ENCODE measurements around the gene AMOT.

The AMOT gene

GRCh38 chrX:112736310-112736709 is 104.3 kb downstream of the AMOT start:
- DNase-seq = no peak

GRCh38 chrX:112735147-112735546 is 105.5 kb downstream of the AMOT start:
- no peak for DNase-seq

GRCh38 chrX:112734290-112734689 is 106.3 kb downstream of the AMOT start:
- DNase-seq = no peak

- no peak for DNase-seq
Measured at GRCh38 chrX:112731793-112732192, 108.8 kb downstream of the AMOT start.
